Measurements from ENCODE around the gene NRXN2. TPM values are rescaled to one million over a fixed set of nuclear protein-coding genes. Genes with fewer than 3 reads are reported as not detected.

The NRXN2 gene
- total RNA-seq, 2 donors from 2014 or later = 0.85 to 1.4 TPM

- Histone ChIP-seq H3K4me1 (peaks cover 0 to 4% of the 10 kb centered on the region in 2 donors), H3K9me3 (no peaks in the 10 kb centered on the region), H3K27me3 (no peaks in the 10 kb centered on the region), H3K27ac (no peak overlapping the region), H3K4me3 (no peak overlapping the region), H3K36me3 (no peaks in the 10 kb centered on the region)
- no peak for TF ChIP-seq CTCF (IDR thresholded peaks at IDR 0.05)
- no peak for DNase-seq (ENCODE audit: low spot score)
Observed at GRCh38 chr11:64648551-64648950, 74.4 kb downstream of the NRXN2 start.

GRCh38 chr11:64647019-64647779, 75.8 kb downstream of the NRXN2 start:
- Histone ChIP-seq H3K27me3 (peaks cover 0 to 8% of the 10 kb centered on the region in 2 donors), H3K27ac (no peak overlapping the region), H3K4me3 (no peak overlapping the region), H3K36me3 (no peaks in the 10 kb centered on the region), H3K9me3 (no peaks in the 10 kb centered on the region), H3K4me1 (peaks cover 0 to 16% of the 10 kb centered on the region in 2 donors)
- no peak for DNase-seq (ENCODE audit: low spot score)
- no peak for TF ChIP-seq CTCF (IDR thresholded peaks at IDR 0.05)

- Histone ChIP-seq H3K27me3 (peaks cover 0 to 10% of the 10 kb centered on the region in 2 donors), H3K27ac (no peak overlapping the region), H3K4me3 (no peak overlapping the region), H3K36me3 (no peaks in the 10 kb centered on the region), H3K4me1 (peaks cover 0 to 17% of the 10 kb centered on the region in 2 donors), H3K9me3 (no peaks in the 10 kb centered on the region)
- peak in 1 of 2 donors; percentile 9 for TF ChIP-seq CTCF (IDR thresholded peaks at IDR 0.05)
- no peak for DNase-seq (ENCODE audit: low spot score)
Observed at GRCh38 chr11:64644647-64645275, 78.2 kb downstream of the NRXN2 start.

- Histone ChIP-seq H3K27ac (no peak overlapping the region), H3K4me3 (peak overlapping the region in 1 of 2 donors; percentile 43), H3K27me3 (peaks cover 0 to 10% of the 10 kb centered on the region in 2 donors), H3K4me1 (peaks cover 0 to 17% of the 10 kb centered on the region in 2 donors), H3K36me3 (no peaks in the 10 kb centered on the region), H3K9me3 (no peaks in the 10 kb centered on the region)
- DNase-seq (ENCODE audit: low spot score) = no peak
- no peak for TF ChIP-seq CTCF (IDR thresholded peaks at IDR 0.05)
Observed at GRCh38 chr11:64643920-64644646, 78.9 kb downstream of the NRXN2 start.

- Histone ChIP-seq H3K9me3 (no peaks in the 10 kb centered on the region), H3K36me3 (no peaks in the 10 kb centered on the region), H3K27me3 (peaks cover 0 to 10% of the 10 kb centered on the region in 2 donors), H3K4me3 (peak overlapping the region in 1 of 2 donors; percentile 43), H3K27ac (no peak overlapping the region), H3K4me1 (peaks cover 0 to 17% of the 10 kb centered on the region in 2 donors)
- no peak for DNase-seq (ENCODE audit: low spot score)
- TF ChIP-seq CTCF (IDR thresholded peaks at IDR 0.05) = no peak
Observed at GRCh38 chr11:64643256-64643881, 79.6 kb downstream of the NRXN2 start.

Measured in right atrium auricular region (tissue), 2 donors.